Stimulated activated CD8-positive, alpha-beta memory T cell treated with anti-CD3 and anti-CD28 coated beads, Interleukin-4, amount 100 ng/mL, for 48 hours (primary cell): ENCODE data around the gene SLC6A6.

Experiments
- DNase-seq: peaks from one replicate; pipeline ENCODE4 v3.0.0-alpha.2; 2020

Gene SLC6A6

DNA sequence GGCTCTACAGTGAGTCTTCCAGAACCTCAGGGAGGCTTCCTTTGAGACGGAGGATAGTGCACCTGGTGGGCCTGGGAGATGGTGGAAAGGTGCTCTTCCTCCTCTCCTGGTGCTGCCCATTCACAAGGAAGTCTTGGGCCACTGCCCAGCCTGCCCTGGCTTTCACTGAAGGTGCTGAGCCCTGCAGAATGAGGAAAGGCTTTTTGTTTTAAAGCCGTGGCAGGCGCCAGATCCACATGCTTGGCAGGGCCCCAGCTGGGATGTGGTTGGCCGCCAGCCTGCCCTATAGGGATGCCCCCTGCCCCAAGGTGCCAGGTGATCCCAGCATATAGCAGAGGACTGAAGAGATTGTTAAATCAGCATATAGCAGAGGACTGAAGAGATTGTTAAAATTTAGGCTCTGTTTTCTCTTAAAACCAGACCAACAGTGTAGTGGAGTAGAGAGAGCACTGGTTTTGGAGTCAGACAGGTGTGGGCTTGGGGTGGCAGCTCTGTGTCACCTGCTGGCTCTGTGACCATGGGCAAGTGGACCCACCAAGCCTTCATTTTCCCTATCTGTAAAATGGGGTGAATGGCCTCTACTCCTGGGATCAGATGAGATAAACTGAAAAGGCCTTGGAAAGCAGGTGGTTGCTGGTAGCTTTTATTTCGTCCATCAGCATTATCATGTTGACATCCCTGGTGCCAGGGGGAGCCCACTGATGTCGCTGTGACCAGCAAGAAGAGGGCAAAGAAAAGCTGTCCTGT lies 53.3 kb downstream of the SLC6A6 start:
- no peak for DNase-seq

DNA sequence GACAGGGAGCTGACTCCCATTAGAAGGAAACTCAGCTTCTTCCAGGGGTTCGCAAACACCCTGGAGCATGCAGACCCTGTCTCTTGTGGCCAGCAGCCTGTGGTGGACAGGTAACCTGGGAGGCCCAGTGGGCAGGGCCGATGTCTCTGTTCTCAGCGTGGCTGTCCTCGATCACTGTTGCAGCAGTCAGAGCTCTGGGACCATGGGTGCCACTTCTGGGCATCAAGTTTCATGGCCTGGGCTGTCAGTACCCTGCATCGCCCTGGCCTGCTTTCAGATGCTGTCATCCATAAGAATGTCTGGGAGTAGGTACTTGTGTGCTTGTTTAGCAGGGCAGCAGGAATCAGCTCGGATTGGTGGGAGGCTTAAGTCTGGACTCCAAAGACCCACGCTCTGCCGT lies 54.4 kb downstream of the SLC6A6 start:
- DNase-seq = no peak

- no peak for DNase-seq
Measured at GRCh38 chr3:14457481-14457880, 55.1 kb downstream of the SLC6A6 start.

GRCh38 chr3:14457999-14458398 lies 55.6 kb downstream of the SLC6A6 start:
- no peak for DNase-seq

GRCh38 chr3:14458434-14459275 lies 56.2 kb downstream of the SLC6A6 start:
- no peak for DNase-seq

DNA sequence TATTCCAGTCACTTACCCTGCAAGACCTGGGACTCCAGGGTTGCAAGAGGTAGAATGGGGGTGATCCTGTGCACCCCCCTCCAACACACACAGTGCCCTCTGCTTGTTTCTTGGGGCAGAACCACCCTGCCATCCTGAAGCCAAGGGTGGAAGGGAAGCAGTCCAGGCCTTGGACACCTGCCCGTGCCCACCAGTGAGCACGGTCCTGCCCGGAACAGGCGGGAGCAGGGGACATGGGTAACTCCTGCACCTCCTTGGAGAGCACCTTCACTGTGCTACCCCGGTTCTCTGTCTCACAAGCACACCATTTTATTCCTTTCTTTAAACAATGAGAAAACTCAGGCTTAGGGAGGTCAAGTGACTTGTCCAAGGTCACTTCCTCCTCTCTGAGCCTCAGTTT lies 57.0 kb downstream of the SLC6A6 start:
- no peak for DNase-seq

DNA sequence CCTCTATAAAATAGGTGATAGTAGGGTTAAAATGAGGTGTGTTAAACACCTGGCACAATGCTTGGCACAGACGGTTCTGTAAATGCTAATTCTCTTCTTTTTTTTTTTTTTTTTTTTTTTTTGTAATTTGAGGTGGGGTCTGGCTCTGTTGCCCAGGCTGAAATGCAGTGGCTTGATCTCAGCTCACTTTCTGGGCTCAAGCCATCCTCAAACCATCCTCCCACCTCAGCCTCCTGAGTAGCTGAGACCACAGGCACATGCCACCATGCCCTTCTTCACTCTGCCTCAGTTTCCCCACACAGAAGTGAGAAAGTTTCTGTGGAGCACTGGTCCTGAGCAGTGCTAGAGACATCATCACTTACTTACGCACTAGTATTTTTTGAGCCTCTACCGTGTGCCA lies 57.4 kb downstream of the SLC6A6 start:
- DNase-seq = no peak

GRCh38 chr3:14460342-14461005 lies 58.1 kb downstream of the SLC6A6 start:
- DNase-seq = no peak

DNA sequence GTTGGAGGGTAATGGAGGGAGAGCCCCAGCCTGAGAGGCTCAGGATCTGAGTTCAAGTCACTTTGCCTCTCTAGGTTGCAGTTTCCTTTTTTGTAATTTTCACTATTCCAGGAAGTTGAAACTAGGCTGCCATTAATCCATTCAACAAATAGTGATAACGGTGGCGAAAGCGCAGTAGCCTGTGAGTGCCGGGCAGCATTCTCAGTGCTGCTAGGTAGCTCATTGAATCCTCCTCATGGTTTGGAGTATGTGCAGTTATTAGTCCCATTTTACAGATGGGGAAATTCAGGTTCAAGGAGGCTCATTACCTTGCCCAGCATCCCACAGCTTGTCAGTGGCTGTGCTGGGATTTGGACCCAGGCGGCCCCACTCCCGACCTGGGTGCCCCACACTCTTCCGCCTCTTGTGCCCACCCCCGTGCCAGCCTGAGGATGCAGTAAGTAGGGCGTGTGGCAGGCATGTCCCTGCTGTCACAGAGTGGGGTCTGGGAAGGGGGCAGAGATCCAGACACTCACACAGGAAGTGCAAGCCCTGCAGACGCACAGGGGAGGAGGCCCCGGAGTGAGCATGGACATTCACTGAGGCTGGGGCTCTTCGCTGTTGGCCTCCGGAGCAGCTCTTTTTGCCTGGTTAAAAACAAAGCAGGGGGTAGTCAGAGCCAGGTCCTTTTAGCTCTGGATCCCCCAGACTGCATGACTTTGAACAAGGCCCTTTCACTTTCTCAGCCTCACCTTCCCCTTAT lies 58.8 kb downstream of the SLC6A6 start:
- no peak for DNase-seq

DNA sequence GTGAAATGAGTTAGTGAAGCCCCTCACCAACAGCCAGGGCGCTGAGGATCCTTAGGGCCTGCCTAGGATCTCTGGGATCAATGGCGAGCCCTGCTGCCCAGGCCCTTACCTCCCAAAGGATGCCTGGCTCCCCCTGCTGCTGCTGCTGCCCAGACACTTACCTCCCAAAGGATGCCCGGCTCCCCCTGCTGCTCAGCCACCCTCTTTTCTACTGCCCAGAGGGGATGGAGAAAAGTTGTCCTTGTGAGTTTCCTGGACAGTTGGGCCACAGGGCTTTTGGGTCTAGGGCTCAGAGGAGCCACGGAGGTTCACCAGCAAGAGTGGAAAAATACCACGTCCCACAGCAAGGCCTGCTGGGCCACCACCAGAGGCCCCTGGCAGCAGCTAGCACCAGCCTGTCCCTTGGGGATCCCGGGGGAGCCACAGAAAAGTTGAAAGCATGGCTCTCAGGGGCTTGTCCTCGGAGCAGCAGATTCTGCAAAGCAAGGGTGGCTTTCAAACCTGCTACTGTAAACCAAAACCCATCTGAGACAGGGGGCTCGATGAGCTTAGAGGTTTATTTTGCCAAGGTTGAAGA lies 59.4 kb downstream of the SLC6A6 start:
- DNase-seq = peak; percentile 39

DNA sequence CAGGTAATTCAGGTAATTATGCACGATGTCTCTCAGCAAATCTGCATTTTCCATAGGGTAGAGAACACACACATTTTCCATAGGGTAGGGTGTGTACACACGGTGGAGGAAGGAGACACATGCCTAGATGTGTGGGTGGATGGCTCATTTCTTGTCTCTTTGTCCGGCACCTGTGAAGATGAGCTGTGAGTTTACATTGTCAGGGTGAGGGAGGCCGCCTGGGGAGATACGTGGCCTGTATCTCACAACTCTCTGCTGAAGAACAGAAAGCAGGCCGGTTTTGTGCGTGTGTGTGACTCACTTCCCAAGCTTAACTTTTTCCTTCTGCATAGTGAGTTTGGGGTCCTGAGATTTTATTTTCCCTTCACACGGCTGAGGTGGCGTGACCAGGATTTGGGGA lies 60.3 kb downstream of the SLC6A6 start:
- peak; percentile 39 for DNase-seq

DNA sequence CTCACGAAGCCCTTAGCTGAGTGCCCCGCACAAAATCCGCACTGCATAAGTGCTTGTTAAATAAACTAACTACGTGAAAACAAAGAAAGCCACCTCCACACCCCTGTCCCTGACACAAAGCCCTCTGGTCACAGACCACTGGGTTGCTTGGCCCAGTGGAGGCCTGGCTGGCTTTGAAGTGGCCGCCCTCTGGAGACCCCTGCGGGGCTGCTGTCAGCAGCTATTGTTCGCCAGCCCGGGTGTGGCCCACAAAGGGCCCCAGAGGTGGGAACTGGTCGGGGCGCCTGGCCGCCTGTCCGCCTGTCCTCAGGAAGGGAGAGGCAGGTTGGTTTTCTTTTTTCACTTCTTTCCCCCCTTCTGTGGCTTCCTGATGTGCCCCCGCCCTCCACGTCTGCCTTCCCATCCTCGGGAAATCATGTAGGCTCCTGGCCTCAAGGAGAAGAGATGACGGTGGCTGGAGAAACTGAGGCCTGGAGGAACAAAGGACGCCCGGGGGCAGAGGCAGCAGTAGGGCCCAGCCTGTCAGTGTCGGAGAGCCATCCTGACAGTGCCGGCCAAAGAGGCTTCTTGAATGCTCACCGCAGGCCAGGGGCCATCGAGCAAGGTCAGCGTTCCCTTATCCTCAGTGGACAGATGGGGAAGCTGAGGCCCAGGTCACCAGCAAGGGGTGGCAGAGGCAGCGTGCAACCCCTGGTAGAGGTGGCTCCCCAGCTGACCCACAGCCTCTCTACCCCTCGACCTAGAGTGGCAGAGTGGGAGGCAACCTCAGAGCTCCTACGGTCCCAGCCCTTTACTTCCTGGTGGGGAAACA lies 61.1 kb downstream of the SLC6A6 start:
- DNase-seq = no peak

DNA sequence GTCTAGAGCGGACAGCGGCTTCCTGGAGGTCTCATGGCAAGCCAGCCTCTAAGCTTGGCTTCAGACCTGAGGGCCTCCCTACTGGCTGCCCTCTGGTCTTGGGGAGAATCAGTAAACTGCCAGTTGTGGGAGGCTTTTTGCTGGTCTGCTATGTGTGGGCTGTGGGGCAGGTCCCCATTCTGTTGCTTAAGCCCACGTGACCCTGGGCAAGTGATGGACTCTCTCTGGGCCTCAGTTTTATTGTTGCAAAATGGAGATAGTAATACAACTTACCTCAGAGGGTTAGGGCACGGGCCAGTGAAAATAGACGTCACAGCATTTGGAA lies 61.7 kb downstream of the SLC6A6 start:
- DNase-seq = no peak

DNA sequence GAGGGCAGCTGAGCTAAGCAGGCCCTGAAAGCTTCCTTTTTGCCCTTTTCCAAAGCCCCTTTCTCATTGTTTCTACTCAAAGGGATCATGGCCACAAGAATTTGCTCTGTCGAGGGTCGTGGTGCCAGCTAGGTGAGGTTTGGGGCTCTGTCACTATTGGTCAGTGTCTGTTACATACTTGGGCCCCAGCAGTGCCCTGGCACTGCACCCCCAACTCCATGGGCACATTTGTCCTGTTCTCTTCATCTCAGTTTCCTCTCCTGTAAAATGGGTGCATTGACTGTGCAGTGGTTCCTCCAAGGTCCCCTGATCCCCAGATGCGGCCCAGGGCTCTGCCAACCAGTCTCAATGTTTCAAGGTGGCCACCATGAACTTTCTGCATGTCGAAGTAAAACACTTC lies 62.1 kb downstream of the SLC6A6 start:
- DNase-seq = no peak

DNA sequence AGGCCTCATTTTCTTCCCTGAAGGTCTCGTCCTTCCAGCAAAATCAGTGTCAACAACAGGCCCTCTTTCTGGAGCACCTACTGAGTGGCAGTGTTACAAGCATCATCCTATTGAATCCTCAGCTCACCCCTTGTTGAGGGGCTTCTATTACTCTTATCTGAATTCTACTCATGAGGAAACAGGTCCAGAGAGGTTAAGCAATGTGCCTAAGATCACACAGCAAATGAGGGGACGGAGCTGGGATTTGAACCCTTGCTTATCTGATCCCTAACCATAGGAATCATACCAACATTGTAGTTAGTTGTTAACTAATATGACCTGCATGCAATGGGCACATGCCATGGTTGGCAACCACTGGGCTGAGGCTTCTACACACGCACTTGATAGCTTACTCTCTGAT lies 63.0 kb downstream of the SLC6A6 start:
- DNase-seq = no peak

GRCh38 chr3:14466179-14466903 lies 63.9 kb downstream of the SLC6A6 start:
- no peak for DNase-seq

GRCh38 chr3:14467814-14468620 lies 65.6 kb downstream of the SLC6A6 start:
- DNase-seq = peak; percentile 63

DNA sequence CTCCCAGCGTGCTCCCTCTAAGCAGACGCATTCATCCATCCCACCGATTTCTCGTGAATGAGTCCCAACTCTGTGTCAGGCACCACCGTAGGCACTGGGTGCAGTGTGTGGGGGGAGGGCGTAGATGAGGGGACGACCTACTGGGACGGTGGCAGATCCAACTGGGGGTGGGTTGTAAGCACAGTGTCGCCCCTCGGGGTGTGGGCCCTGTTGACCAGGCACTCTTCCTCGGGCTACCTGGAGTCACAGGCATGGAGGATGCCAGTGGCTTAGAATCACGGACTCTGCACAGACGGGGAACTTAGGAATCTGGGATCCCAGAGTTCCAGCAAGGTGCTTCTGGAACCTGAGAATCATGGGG lies 66.2 kb downstream of the SLC6A6 start:
- no peak for DNase-seq

GRCh38 chr3:14470461-14470860 lies 68.1 kb downstream of the SLC6A6 start:
- DNase-seq = no peak

DNA sequence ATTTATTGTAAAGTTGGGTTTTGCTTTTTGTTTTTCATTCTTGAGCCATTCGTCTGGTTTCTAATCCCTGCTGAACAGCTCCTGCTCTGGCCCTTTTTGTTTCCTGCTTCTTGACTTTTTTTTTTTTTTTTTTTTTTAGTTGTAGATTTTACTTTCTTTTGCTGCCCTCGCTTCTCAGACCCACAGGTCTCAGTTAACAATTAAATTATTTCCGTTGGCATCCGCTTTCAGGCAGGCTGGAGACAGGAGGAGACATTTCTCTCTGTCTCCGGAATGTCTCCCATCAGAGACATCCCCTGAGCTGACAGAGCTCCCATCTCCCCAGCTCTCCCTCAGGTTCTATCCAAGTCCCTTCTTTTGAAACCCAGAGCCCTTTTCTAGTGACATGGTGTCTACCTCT lies 68.6 kb downstream of the SLC6A6 start:
- no peak for DNase-seq

DNA sequence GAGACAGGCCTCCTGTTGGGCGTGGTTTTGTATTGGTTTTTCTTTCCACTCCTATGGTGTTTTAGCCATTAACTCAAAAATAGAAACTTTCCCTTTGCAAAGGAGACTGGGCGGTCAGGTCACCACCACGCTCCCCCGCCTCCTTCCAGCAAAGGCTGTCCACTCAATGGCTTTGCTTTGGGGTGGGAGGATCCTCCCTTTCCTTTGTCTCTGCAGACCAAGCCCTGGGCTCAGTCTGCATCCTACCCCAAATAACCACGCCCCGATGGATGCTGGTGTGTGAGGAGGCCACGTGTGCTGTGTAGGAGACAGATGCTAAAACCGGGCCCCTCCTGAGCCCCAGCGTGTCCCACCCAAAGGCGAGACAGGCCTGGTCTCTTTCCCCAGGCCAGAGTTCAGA lies 69.3 kb downstream of the SLC6A6 start:
- no peak for DNase-seq
